Pulmonary artery endothelial cell (primary cell): ENCODE results near the gene CDY1. TPM values are rescaled to one million over a fixed set of nuclear protein-coding genes. Genes with fewer than 3 reads are reported as not detected.
"Not testable (repeated sequence)": the region's sequence is repeated elsewhere in the genome, so short reads cannot be mapped to it uniquely, and the experiment has no call there.

Experiments
- DNase-seq: peaks from one replicate; pipeline ENCODE4 v3.0.0-alpha.2; 2011; ENCODE audit warnings: low read depth, low spot score
- total RNA-seq: library from RNA; depleted of rRNA; stranded (reverse); fragments of >200 nt; gene quantifications from 2 replicates; pipeline ENCODE4 v1.2.3, GENCODE V29; 2014

Gene CDY1
- total RNA-seq: not detected in 2 replicates

- not testable (repeated sequence) for DNase-seq
Observed at GRCh38 chrY:25621817-25622216, at the start of gene CDY1. TSS of gene CDY1 (plus strand) at chrY:25622117. CDS start at chrY:25622443, 326 bp downstream.

DNA sequence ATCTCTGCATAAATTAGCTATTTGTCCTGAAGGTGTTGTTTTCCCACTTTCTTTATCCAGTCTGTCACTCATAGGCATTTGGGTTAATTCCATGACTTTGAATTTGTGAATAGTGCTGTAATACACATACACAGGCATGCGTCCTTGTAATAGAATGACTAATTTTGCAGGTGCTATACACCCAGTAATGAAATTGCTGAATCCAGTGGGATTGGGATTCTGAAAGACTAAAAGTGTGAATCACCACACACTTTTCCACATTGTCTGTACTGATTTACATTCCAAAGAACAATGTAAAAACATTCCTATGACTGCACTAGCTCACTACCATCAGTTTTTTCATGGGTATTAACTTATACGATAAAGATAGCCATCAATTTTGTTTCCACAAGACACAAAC is 28.6 kb upstream of the CDY1 start:
- not testable (repeated sequence) for DNase-seq

DNA sequence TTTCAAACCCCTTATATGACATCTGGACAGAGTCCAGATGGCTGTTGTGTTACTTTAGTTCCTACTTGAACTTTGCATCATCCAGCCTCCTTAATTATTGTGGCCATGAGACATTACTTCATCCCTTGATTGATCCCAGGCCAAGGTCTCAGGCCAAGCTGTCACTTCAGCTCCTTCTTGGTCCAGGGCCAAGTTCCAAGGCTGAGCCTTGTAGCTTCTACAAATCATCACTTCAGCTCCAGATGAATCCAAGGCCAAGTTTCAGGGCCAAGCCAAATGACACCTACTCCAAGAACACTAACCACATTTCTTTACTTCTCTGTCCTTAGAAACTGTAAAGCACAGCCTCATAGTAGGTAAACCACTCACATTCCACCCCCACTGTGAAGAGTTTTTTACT is 1.7 kb upstream of the CDY1 start:
- DNase-seq: not testable (repeated sequence)

- DNase-seq: not testable (repeated sequence)
Observed at GRCh38 chrY:25626524-25626923, 4.6 kb downstream of the CDY1 start.

- not testable (repeated sequence) for DNase-seq
Observed at GRCh38 chrY:25630383-25631112, 8.6 kb downstream of the CDY1 start.

DNA sequence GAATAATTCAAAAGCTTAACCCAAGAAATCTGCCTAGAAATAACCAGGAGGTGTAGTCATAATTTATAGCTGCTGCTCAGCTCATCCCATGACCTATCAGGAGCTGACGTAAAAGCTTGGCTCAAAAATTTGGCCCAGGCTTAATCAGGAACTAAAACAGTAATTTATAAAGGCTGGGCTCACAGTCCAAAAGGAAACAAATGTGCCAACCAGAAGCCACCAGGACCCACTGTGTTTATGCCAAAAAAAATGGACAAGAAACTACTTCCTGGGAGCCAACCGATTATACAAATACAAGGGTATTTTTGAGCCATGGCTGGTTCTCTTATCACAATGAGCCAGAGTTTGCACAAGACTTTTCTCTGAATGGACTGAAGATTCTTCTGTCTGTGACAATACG is 17.9 kb downstream of the CDY1 start:
- DNase-seq: not testable (repeated sequence)

DNA sequence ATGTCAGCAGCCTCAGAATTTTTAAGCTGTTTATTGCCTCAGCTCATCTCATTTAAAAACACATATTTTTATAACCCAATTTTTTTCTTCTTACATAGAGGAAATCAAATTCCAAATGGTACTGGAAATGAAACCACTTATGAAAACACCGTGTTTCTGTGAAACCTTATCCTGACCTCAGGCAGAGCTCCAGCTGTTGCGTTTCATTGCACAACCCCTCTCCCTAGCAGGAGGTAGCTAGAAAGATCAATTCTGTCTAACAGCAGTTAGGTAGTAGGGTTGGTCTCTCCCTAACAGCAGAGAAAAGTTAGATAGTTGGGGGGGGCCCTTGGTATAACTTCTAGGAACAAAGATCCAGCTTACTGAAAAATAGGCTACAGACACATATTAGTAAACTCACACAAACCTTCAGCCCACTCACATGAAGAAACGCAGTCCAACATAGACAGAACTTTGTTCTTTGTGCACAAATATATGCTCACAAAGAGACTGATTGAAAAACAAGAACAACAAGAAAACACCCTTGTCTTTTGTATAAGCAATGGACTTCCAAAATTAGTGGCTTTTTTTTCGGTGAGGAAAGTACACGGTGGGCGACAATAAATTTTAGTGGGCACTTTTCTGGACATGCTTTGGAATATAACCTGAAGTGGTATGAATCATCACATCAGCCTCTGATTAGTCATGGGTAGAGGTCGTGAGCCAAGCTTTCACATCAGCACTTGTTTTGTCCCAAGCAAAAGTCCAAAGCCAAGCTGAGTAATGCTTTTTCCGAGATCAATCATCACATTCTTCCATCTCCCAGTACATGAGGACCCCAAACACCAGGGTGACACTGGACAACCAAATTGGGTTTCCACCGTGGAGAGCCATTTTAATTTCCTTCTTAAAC is 21.4 kb downstream of the CDY1 start:
- not testable (repeated sequence) for DNase-seq
